HG02642 (cell line): Measurements from ENCODE around the gene CNIH2.
"Not testable (repeated sequence)": the region's sequence is repeated elsewhere in the genome, so short reads cannot be mapped to it uniquely, and the experiment has no call there.

Experiments
- ATAC-seq: cut with Tn5 transposase; IDR thresholded peaks from one replicate; pipeline ENCODE4 v1.9.1; 2021; ENCODE audit warnings: mild to moderate bottlenecking; ENCODE audit not compliant: unreplicated experiment, poor library complexity

CNIH2 gene

GRCh38 chr11:66277471-66278362 lies at the start of gene CNIH2:
CNIH2 (plus strand) TSS chr11:66278175; CDS start chr11:66278457, 282 bp downstream.
- ATAC-seq: no peak

DNA sequence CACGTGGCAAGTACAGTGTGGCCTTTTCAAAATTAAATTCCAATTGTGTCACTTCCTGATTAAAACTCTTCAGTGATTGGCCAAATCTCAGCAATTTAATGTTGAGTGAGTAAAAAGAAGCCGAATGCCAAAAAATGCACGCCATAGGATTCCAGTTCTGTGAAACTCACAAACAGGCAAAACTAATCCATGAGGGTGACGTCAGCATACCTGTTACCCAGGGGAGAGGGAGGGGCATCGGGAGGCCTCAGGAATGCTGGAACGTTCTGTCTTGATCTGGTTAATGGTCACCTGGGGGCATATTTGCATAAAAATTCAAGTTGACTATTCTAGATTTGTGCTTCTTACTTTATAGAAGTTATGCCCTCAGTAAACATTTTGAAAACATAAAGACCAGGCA lies 49.5 kb upstream of the CNIH2 start:
- ATAC-seq: no peak

- no peak for ATAC-seq
Observed at GRCh38 chr11:66230156-66230555, 47.8 kb upstream of the CNIH2 start.

- ATAC-seq: no peak
Observed at GRCh38 chr11:66230978-66231377, 47.0 kb upstream of the CNIH2 start.

DNA sequence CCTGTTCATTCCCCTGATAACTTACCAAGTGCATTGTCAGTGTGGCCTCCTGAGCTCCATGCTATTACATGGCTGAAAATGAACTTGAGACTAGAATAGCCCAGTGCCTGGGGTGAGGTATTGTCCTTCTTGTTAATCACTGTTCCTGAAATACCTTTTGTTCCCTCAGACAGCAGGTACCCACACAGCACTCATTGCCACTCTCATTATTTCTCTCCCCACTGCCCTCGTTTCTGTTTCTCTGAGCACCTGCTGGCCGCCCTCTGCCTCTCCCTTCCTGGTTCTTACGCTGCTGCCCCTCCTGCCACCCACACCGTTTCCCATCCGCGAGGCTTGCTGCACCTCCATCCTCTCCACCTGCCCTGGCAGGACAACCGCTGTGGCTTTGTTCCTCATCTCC lies 46.4 kb upstream of the CNIH2 start:
- no peak for ATAC-seq

DNA sequence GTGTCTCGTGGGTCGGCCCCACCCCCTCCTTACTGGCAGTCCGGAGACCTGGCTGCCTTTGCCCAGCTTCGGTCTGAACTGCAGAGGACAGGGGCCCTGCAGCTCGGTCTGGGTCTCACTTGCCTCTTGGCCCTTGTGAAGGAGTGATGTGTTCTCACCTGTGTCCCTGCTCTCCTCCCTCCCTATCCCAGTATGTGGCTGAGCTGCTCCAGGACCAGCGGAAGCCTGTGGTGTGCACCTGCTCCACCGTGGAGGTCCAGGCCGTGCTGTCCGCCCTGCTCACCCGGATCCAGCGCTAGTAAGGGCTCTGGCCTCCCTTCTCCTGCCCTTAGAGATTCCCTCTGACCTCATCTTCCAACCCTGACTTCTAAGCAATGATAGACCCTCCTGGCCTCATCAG lies 45.2 kb upstream of the CNIH2 start:
- no peak for ATAC-seq

DNA sequence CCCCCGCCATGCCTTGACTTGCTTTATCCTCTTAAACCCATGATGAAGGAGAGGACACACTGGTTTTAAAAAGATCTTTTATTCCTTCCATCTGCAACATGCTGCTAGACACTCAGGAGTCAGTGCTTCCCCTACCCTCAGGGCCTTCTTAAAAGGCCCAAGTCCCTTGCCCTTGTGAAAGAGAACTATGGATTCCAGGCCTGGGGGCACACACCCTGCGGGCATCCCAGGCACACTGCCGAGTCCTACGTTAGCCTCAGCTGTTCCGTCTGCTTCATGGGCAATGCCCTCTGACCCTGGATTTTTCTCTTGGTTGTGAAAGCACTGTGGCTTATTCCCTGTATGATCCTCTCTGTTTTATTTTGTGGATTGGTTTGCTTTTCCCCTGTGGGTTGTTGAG lies 44.7 kb upstream of the CNIH2 start:
- no peak for ATAC-seq

DNA sequence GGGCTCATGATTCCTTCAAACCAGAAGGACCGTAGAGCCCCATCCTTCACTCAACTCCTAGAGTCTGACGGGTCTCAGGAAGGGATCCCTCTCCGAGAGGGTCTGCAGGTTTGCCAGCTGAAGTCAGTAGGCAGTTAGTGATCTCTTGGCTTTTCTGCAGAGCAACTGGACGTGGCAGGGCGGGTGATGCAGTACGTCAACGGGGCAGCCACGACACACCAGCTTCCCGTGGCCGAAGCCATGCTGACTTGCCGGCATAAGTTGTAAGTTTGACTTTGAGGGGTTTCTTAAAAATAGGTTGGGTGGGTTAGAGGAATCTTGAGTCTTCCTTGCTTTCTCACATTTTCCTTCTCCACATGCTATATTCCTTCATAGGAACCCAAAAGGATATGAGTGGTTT lies 42.8 kb upstream of the CNIH2 start:
- no peak for ATAC-seq

GRCh38 chr11:66237867-66238266 lies 40.1 kb upstream of the CNIH2 start:
- ATAC-seq: no peak

GRCh38 chr11:66238786-66239413 lies 39.1 kb upstream of the CNIH2 start:
- ATAC-seq: no peak

- no peak for ATAC-seq
Observed at GRCh38 chr11:66239511-66239910, 38.5 kb upstream of the CNIH2 start.

GRCh38 chr11:66239998-66240780 lies 37.8 kb upstream of the CNIH2 start:
- no peak for ATAC-seq

GRCh38 chr11:66240781-66241136 lies 37.2 kb upstream of the CNIH2 start:
- ATAC-seq: no peak

- no peak for ATAC-seq
Observed at GRCh38 chr11:66242095-66242765, 35.7 kb upstream of the CNIH2 start.

DNA sequence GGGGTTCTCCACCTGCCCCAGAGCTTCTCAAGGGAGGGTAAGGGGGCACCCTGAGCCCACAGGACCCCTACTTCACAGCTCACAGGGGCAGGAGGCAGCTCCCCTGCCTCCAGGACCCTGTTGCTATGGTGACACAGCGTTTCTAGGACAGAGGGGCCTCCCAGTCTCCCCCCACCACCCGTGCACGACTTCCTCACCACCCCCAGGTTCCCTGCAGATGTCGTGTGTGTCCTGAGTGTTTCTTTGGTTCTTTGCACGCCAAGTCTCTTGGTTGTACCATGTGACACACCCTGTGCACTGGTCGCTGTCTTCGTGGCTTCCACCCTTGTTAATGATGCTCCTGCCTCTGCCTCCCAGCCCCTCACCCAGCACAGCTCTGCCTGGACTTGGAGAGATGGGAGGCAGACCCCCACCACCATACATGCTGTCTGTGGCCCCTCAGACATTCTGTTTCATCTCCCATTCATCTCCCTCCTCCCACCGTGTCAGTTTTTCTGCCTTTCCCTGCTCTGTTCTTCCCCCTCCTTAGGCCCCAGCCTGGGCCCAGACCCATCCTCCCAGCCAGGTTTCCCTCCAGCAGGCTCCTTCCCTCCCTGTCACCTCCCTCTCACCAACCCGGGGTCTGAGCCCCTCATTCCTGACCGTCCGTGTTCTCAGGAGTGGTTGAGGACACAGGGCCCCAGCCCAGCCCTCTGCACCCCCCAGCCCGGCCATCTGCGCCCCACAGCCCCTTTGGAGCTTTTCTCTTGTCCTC lies 34.0 kb upstream of the CNIH2 start:
- ATAC-seq: no peak

DNA sequence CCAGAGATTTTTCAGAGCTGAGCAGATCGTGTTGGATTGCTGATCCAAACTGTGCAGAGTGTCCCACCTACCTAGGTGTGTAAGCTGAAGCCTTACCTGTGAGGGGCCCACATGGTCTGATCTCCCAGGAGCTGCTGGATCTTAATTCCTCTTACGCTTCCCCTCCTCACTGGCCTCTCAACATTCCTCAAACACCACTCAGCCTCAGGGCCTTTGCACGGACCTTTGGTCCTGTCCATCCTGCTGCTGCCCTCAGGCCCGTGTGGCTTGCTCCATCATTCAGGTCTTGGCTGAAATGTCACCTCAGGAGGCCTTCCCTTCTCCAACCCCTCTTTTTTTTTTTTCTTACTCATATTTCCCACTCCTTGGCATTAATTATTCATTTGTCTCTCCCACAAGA lies 30.7 kb upstream of the CNIH2 start:
- no peak for ATAC-seq

GRCh38 chr11:66247801-66248200 lies 30.2 kb upstream of the CNIH2 start:
- no peak for ATAC-seq

DNA sequence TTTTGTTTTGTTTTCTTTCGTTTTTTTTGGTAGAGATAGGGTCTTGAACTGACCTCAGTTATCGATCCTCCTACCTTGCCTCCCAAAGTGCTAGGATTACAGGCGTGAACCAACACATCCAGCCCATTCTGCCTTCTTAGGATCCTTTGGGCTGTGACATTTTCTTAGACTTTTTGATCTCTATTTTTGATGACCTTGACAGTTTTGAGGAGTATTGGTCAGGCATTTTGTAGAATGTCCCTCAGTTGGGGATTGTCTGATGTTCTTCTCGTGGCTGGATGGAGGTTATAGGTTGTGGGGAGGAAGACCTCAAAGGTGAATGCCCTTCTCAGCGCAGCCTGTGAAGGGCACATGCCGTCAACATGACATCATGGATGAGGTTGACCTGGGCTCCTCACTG lies 29.1 kb upstream of the CNIH2 start:
- no peak for ATAC-seq

- no peak for ATAC-seq
Observed at GRCh38 chr11:66251809-66252208, 26.2 kb upstream of the CNIH2 start.

GRCh38 chr11:66253081-66253480 lies 24.9 kb upstream of the CNIH2 start:
- ATAC-seq: not testable (repeated sequence)
